ENCODE results near the gene FAM156A. TPM values are rescaled to one million over a fixed set of nuclear protein-coding genes. Genes with fewer than 3 reads are reported as not detected.
A peak's percentile ranks its signal among the peaks of the same experiment; 100 is the strongest.

FAM156A gene
- total RNA-seq, 1 experiment from 2014 or later, result 16.2 TPM

DNA sequence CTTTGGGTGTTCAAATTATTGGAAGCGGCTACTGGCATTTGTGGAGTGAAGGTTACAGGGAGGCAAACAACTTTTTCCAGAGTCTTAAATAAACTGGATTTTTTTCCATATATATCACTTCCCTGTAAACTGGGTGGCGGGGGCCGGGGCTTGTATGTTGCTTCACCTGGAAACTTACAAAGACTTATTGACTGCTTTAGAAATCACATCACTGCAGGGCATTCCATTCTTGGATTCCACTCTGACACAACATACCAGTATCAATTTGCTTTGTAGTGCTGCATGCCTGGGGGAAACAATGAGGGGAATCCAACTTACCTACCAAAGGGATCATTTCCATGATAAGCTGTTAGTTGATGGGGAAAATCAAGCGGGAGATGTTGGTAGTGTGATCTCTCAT is 21.7 kb upstream of the FAM156A start:
- H3K9me3 ChIP-seq (ENCODE audit: control insufficient read depth in 1 of 2, insufficient read depth in 1 of 2, low read depth in 1 of 2, low read length in 2 of 2), result no peaks in the 10 kb centered on the region
- no peaks in the 10 kb centered on the region for H3K9me2 ChIP-seq (ENCODE audit: insufficient read depth)
- no peak overlapping the region for H2AFZ ChIP-seq (ENCODE audit: low read depth, low read length, poor library complexity, severe bottlenecking)
- peak overlapping the region; percentile 60 for H3K4me2 ChIP-seq (ENCODE audit: low read length)
- no peaks in the 10 kb centered on the region for H3K79me2 ChIP-seq (ENCODE audit: insufficient read depth, low read length)
- H3K27ac ChIP-seq (ENCODE audit: low read depth, low read length), result peak overlapping the region; percentile 17; the same call in 1 of the 2 replicates
- ChIA-PET POLR2A (no interaction called here), CTCF (no interaction called here), RAD21 (ENCODE audit: low non-redundant PET in 1 of 2, low total read pairs in 2 of 2, uncharacterized antibody in 2 of 2, unreplicated experiment in 2 of 2) (no interaction called here)
- TF ChIP-seq CBX3 (IDR thresholded peaks at IDR 0.05; ENCODE audit: low read depth) (no peak), POLR2AphosphoS5 (IDR thresholded peaks at IDR 0.05; ENCODE audit: low read depth, low read length) (no peak), YY1 (IDR thresholded peaks at IDR 0.05; ENCODE audit: extremely low read depth, insufficient replicate concordance, low read depth, low read length) (no peak), JUND (IDR thresholded peaks at IDR 0.05) (no peak), ELF1 (IDR thresholded peaks at IDR 0.05; ENCODE audit: borderline replicate concordance, low read depth) (no peak), SRF (IDR thresholded peaks at IDR 0.05; ENCODE audit: low read depth) (no peak), POLR2A (IDR thresholded peaks at IDR 0.05; ENCODE audit: borderline replicate concordance, extremely low read depth, insufficient read depth, insufficient read length) (no peak), EGR1 (IDR thresholded peaks at IDR 0.05; ENCODE audit: low read depth) (no peak), EZH2 (IDR thresholded peaks at IDR 0.05) (no peak), ZNF274 (IDR thresholded peaks at IDR 0.05; ENCODE audit: low read depth, low read length) (no peak)
- TF ChIP-seq, protein P1, sequence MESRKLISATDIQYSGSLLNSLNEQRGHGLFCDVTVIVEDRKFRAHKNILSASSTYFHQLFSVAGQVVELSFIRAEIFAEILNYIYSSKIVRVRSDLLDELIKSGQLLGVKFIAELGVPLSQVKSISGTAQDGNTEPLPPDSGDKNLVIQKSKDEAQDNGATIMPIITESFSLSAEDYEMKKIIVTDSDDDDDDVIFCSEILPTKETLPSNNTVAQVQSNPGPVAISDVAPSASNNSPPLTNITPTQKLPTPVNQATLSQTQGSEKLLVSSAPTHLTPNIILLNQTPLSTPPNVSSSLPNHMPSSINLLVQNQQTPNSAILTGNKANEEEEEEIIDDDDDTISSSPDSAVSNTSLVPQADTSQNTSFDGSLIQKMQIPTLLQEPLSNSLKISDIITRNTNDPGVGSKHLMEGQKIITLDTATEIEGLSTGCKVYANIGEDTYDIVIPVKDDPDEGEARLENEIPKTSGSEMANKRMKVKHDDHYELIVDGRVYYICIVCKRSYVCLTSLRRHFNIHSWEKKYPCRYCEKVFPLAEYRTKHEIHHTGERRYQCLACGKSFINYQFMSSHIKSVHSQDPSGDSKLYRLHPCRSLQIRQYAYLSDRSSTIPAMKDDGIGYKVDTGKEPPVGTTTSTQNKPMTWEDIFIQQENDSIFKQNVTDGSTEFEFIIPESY (IDR thresholded peaks at IDR 0.05; ENCODE audit: extremely low read depth, insufficient replicate concordance, low read length), result no peak
- TF ChIP-seq, protein P2, sequence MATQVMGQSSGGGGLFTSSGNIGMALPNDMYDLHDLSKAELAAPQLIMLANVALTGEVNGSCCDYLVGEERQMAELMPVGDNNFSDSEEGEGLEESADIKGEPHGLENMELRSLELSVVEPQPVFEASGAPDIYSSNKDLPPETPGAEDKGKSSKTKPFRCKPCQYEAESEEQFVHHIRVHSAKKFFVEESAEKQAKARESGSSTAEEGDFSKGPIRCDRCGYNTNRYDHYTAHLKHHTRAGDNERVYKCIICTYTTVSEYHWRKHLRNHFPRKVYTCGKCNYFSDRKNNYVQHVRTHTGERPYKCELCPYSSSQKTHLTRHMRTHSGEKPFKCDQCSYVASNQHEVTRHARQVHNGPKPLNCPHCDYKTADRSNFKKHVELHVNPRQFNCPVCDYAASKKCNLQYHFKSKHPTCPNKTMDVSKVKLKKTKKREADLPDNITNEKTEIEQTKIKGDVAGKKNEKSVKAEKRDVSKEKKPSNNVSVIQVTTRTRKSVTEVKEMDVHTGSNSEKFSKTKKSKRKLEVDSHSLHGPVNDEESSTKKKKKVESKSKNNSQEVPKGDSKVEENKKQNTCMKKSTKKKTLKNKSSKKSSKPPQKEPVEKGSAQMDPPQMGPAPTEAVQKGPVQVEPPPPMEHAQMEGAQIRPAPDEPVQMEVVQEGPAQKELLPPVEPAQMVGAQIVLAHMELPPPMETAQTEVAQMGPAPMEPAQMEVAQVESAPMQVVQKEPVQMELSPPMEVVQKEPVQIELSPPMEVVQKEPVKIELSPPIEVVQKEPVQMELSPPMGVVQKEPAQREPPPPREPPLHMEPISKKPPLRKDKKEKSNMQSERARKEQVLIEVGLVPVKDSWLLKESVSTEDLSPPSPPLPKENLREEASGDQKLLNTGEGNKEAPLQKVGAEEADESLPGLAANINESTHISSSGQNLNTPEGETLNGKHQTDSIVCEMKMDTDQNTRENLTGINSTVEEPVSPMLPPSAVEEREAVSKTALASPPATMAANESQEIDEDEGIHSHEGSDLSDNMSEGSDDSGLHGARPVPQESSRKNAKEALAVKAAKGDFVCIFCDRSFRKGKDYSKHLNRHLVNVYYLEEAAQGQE (IDR thresholded peaks at IDR 0.05; ENCODE audit: low read depth), result no peak
- TF ChIP-seq, protein P3, sequence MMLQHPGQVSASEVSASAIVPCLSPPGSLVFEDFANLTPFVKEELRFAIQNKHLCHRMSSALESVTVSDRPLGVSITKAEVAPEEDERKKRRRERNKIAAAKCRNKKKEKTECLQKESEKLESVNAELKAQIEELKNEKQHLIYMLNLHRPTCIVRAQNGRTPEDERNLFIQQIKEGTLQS (IDR thresholded peaks at IDR 0.05), result no peak
- no peak for ATAC-seq
- no peaks in the 10 kb centered on the region for H3K36me3 ChIP-seq (ENCODE audit: control insufficient read depth in 1 of 2, insufficient read depth in 2 of 2, low read length in 2 of 2)
- H3K4me3 ChIP-seq (replicated peaks in 1 of 2; ENCODE audit: low read depth in 1 of 2, low read length in 2 of 2), result no peak overlapping the region
- BruUV-seq (replicated peaks), result no TSS peak
- H3K4me1 ChIP-seq (ENCODE audit: control insufficient read depth in 1 of 2, insufficient read depth in 2 of 2, low read length in 2 of 2), result peaks cover 4 to 17% of the 10 kb centered on the region in 2 experiments
- DNase-seq (ENCODE audit: low read depth, low spot score), result no peak
- intact Hi-C loops (cut with micrococcal nuclease), result no loop called here
- H4K20me1 ChIP-seq (ENCODE audit: insufficient read depth), result no peaks in the 10 kb centered on the region
- no peak overlapping the region for H3K9ac ChIP-seq (ENCODE audit: low read length)
- H3K27me3 ChIP-seq (ENCODE audit: insufficient read depth, low read length), result no peaks in the 10 kb centered on the region

Data from HCT116 (cell line).